ENCODE measurements around the gene RTP5.

DNA sequence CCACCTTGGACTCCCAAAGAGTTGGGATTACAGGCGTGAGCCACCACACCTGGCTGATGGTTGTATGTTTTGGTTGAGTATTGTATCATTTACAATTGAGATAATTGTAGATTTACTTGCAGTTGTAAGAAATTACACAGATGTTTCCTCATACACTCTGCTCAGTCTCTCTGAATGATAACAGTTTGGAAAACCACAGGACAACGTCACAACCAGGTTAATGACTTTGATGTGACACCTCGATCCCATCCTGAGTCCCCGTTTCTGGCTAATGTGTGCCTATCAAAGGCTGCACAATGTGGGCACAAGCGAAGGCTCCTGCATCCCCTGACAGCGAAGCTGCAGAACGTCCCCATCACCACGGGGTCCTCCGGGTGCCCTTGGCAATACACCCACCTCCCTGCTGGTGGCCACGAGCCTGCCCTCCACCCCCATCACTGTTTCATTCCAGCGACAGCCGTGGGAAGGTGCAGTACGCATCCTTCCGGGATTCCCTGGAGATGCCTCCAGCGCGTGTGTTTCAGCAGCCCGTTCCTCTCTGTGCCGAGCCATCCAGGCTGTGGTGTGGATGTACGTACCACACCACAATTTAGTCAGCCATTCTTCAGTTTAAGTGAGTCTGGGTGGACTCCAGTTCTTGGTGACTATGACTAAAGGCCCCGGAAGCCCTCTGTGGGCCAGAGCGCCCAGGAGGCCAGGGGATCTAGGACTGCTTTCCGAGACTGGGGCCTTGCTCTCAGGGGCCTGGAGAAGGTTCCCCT is 6.6 kb upstream of the RTP5 start:
- TF ChIP-seq, protein P1, sequence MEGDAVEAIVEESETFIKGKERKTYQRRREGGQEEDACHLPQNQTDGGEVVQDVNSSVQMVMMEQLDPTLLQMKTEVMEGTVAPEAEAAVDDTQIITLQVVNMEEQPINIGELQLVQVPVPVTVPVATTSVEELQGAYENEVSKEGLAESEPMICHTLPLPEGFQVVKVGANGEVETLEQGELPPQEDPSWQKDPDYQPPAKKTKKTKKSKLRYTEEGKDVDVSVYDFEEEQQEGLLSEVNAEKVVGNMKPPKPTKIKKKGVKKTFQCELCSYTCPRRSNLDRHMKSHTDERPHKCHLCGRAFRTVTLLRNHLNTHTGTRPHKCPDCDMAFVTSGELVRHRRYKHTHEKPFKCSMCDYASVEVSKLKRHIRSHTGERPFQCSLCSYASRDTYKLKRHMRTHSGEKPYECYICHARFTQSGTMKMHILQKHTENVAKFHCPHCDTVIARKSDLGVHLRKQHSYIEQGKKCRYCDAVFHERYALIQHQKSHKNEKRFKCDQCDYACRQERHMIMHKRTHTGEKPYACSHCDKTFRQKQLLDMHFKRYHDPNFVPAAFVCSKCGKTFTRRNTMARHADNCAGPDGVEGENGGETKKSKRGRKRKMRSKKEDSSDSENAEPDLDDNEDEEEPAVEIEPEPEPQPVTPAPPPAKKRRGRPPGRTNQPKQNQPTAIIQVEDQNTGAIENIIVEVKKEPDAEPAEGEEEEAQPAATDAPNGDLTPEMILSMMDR (IDR thresholded peaks at IDR 0.05; ENCODE audit: insufficient read depth, low read depth, low read length) = no peak
- TF ChIP-seq EZH2 (IDR thresholded peaks at IDR 0.05; ENCODE audit: insufficient read depth, low read length) = no peak
